ENCODE data around the gene AHSG.

DNA sequence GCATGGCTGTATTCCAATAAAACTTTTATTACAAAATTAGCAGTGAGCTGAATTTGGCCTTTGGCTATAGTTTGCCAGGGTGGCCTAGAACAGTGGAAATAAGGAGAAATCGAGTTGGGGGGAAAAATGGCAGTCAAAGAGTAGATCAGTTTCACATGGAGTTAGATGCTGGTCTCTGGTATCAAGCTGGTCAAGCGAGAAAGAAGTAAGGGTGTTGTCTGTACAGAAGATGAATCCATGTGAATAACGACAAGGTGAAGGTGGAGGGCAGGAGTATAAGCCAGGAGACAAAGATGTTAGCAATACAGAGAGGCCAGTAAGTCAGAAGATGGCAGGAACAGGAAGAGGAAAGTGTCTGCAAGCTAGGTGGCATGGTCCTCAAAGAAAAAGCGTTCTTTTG, 11.7 kb downstream of the AHSG start:
- TF ChIP-seq, protein P1, sequence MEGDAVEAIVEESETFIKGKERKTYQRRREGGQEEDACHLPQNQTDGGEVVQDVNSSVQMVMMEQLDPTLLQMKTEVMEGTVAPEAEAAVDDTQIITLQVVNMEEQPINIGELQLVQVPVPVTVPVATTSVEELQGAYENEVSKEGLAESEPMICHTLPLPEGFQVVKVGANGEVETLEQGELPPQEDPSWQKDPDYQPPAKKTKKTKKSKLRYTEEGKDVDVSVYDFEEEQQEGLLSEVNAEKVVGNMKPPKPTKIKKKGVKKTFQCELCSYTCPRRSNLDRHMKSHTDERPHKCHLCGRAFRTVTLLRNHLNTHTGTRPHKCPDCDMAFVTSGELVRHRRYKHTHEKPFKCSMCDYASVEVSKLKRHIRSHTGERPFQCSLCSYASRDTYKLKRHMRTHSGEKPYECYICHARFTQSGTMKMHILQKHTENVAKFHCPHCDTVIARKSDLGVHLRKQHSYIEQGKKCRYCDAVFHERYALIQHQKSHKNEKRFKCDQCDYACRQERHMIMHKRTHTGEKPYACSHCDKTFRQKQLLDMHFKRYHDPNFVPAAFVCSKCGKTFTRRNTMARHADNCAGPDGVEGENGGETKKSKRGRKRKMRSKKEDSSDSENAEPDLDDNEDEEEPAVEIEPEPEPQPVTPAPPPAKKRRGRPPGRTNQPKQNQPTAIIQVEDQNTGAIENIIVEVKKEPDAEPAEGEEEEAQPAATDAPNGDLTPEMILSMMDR (IDR thresholded peaks at IDR 0.05): no peak
- no peak for TF ChIP-seq EZH2 (IDR thresholded peaks at IDR 0.05; ENCODE audit: borderline replicate concordance, insufficient read depth, low read depth, low read length, poor library complexity, severe bottlenecking)

Data from B cell (primary cell).